ENCODE measurements around the gene IL18RAP.

IL18RAP gene

GRCh38 chr2:102463160-102463559, 40.2 kb downstream of the IL18RAP start:
- no peak for DNase-seq

GRCh38 chr2:102470168-102470567, 47.2 kb downstream of the IL18RAP start:
- no peak for DNase-seq

DNA sequence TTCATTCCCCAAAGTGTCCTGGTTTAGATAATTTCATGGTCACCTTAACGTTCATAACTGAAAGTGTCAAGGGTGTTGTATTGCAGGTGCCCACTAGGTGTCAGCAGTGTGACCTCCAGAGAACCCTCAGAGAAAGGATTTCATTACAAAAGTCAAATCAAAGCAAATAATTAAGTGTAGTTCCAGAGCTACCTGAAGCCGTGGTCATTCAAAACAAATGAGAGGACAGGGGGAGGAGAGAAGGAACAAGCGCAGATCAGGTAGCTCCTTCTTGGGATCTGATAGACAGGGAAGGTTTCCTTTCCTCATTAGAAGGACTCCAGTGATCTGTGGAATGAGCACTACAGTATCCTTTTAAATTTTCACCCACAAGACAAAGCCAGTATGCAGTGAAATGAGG, 50.1 kb downstream of the IL18RAP start, which contains the start of gene SLC9A4:
Gene SLC9A4 (plus strand): TSS at position 207 of the 400 bp plus-strand sequence. CDS start 534 bp downstream, outside the sequence.
- peak; percentile 11 for DNase-seq

- DNase-seq: no peak
Measured at GRCh38 chr2:102473631-102474030, 50.7 kb downstream of the IL18RAP start.

GRCh38 chr2:102474785-102475184, 51.8 kb downstream of the IL18RAP start:
- no peak for DNase-seq

DNA sequence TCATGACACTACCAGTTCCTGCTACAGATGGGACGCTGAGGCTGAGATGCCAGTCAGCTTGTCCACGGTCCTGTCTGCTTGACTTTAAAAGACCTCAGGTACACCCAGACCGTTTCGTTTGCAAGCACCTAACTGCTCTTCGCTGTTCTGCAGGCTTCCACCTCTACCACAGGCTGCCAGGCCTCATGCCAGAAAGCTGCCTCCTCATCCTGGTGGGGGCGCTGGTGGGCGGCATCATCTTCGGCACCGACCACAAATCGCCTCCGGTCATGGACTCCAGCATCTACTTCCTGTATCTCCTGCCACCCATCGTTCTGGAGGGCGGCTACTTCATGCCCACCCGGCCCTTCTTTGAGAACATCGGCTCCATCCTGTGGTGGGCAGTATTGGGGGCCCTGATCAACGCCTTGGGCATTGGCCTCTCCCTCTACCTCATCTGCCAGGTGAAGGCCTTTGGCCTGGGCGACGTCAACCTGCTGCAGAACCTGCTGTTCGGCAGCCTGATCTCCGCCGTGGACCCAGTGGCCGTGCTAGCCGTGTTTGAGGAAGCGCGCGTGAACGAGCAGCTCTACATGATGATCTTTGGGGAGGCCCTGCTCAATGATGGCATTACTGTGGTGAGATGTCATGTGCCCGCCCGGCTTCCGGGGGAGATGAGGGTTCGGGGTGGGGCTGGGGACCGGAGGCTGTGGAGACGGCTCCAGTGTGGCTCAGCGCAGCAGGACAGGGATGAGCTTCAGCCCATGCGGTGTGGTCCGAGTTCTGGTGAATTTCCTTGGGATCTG, 55.9 kb downstream of the IL18RAP start:
- no peak for DNase-seq

DNA sequence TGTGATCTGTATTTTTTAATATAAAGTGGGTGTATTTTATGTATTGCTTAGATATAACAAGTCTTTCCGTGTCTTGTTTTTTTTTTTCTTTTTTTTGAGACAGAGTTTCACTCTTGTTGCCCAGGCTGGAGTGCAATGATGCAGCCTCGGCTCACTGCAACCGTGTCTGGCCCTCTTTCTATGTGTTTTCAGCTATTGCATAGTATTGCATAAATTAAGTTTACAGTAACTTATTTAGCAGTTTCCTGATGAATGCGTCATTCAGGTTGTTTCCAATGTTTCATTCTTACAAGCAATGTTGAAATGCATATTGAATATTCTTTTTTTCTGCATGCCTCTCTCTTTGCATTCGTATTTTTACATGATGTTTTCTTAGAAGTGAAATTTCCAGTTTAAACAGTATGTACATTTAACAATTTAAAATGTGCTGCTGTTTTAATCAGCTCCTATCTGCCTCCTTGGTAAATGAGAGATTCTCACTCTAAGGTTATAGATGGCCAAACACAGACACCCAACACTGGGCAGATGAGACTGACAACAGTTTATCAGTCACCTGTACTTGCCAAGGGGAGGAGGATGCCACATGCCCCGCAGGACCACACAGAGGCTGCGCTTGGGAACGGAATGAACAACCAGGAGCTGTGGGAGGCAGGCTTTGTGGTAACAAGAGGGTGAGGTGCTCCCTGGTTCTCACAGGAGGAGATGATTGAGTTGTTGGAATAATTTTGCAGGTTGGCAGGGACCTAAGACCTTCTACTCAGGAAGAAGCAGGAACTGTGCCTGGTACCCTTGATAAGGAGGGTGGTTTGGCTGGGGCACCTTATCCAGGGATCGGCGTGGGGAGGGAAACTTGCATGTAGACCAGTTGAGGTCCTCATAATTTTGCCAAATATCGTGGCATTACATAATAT, 57.6 kb downstream of the IL18RAP start:
- DNase-seq: no peak

GRCh38 chr2:102481931-102482330, 59.0 kb downstream of the IL18RAP start:
- DNase-seq: no peak

GRCh38 chr2:102483086-102483485, 60.1 kb downstream of the IL18RAP start:
- no peak for DNase-seq

DNA sequence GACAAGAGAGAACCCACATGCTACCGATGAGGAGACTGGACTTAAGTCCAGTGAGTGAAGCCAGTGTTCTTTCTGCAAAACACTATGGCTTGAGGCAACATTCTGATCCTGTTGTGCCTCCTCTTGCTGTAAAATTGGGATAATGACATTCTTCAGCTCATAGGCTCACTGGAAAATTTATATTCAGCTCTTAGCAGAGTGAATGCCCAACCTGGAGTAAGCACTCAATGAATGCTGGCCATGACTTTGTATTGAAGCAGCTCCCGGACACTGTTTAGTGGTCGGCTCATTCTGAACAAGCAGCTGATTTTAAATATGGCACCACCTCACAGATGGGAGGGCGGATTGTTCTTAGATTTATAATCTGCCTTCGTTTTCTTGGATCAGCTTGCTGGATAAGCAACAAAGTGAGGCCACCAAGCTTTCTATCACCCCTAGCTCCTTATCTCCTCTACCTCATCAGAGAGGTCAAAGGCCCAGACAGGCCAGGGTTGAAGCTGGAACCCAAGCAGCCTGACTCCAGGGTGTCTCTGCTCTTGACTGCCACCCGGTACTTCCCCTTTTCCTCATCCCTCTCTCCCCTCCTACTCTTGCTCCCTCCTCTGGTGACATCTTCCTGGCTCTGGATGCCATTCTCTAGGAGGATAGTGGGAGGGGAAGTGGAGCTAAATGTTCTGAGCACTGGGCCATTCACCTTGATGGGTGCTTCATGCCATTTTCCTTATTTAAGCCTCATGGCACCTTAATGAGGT, 61.5 kb downstream of the IL18RAP start:
- DNase-seq: no peak

- no peak for DNase-seq
Measured at GRCh38 chr2:102485147-102485785, 62.3 kb downstream of the IL18RAP start.

DNA sequence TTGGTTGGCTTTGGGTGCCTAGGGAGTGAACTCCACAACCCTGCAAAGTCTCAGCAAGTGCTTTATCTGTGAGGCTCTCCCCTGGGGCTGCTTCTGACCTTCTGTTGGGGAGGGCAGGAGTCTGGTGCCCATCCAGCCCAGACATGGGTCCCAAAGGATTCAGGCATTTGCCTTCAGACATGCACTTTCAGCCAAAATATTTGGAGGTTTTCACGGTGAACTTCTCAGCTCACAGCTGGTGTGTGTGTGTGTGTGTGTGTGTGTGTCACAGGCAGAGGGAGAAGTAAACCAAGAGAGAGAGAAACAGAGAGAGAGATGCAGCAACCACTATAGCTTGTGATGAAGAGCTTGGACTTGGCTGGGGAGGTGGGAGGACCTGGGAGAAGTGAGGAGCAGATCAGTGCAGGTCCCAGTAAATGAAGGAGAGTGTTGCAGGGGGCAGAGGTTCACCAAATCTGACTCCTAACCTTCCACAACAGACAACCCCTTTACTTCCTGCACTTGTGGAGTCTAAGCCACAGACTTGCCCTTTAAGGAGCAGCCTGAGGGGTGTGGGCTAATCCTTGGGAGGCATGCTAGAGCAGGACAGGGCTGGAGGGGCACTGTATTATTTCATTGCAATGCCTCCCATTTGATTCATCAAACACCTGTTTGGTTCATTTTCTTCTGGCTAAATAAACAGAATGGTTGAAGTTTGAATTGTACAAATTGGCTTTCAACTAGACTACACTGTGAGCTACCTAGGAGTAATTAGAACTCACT, 64.2 kb downstream of the IL18RAP start:
- no peak for DNase-seq

- no peak for DNase-seq
Measured at GRCh38 chr2:102487761-102488462, 65.0 kb downstream of the IL18RAP start.

DNA sequence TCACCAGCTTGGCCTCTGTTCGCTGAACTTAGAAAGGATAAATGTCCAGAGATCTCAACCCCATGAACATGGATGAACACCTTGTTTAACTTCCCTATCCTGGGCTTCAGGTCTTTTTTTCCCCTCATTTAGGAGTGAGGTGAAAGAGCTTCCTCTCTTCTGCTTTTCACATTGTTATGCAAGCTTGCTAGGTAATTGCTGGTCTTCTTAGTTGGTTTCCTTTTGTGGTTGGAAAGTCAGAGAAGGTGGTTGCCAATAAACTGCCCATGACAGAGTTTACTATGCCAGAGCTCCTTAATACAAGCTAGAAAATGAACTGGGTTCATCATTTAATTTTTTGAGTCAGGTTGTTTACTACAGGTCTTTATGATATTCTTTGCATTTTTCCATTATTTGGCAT, 66.7 kb downstream of the IL18RAP start:
- DNase-seq: no peak

DNA sequence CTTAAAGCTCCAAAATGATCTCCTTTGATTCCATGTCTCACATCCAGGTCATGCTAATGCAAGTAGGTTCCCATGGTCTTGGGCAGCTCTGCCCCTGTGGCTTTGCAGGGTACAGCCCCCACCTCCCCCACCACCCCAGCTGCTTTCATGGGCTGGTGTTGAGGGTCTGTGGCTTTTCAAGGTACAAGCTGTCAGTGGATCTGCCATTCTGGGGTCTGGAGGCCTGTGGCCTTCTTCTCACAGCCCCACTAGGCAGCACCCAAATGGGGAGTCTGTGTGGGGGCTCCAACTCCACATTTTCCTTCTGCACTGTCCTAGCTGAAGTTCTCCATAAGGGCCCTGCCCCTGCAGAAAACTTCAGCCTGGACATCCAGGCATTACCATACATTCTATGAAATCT, 69.0 kb downstream of the IL18RAP start:
- DNase-seq: no peak

DNA sequence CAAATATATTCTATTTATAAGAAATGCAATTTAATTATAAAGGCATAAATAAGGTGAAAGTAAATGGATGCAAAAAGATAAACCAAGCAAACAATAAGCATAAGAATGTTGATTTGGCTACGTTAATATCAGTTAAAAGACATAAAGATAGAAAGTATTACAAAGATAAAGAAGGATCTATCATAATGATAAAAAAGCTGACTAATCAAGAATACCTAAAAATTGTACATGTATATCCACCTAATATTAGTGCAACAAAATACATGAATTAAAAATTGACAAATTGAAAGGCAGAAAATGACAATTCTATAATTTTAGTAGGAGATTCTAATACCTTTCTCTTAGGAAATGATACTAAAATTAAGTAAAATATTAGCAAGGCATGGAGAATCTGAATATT, 71.6 kb downstream of the IL18RAP start:
- DNase-seq: no peak

DNA sequence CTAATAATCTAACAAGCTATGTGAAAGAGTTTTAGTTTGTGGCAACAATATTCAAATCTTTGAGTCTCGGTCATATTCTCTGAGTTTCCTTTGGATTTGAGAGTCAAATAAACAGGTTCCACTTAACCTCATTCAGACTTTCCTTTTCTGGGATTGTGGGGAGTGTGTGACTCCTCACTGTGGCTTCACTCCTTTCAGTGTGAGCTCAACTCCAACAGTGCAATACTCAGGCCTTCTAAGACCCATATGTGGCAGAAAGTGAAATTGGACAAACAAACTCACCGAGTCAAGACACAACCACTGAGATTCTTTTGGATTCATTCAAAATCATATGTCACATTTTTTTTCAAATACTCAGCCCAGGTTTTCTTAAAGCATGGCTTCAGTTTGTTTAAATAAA, 75.5 kb downstream of the IL18RAP start:
- DNase-seq: no peak

DNA sequence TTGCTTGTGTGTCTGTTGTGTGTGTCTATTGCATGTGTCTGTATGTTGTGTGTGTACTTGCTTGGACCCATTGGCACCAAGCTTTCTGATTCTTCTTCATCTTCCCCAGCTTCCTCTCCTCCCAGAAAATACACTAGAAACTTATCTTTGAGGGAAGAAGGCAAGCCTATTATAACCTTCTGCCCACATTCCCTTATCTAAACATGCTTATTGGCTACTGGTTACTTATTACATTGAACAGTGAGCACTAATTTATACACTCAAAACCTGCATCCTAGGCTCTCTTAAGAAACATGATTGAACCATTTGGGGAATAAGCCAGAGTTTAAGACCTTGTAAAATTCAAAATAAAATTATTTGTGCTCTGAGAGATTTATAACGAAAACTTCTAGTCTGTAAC, 76.6 kb downstream of the IL18RAP start:
- DNase-seq: no peak
